ENCODE results near the gene ARHGEF40. TPM values are rescaled to one million over a fixed set of nuclear protein-coding genes. Genes with fewer than 3 reads are reported as not detected.

ARHGEF40 gene
- total and polyA plus RNA-seq, 7 donors, result 6.8 to 18.7 (median 10.1) TPM

DNA sequence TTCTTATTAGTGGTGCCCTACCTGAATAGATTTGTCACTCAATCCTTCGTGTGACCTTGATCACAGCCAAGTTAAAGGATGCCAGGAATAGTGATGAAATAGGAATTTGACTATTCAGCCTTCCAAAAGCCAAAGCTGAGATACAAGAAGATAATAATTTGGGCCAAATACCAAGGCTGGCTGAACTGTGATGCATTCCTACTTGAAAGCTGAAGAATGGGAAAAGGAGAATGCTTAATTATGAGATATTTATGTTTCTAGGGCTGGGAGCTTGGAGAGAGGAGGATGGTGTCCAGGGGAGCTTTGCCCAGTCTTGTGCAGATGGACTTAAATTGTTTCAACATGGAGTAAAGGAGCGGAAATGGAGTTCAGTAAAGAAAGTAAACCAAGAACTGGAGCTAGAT, 22.7 kb upstream of the ARHGEF40 start:
- DNase-seq (no peak), ATAC-seq (peak in 3 of 4 donors; percentile 37 to 59 (median 44))
- TF ChIP-seq CTCF (IDR thresholded peaks at IDR 0.05), result no peak
- intact Hi-C loops (cut with DNase I), result no loop called here
- H3K27ac ChIP-seq, result peak overlapping the region; percentile 70
- no peak overlapping the region for H3K4me3 ChIP-seq
- no peaks in the 10 kb centered on the region for H3K9me3 ChIP-seq
- peaks cover 42% of the 10 kb centered on the region for H3K4me1 ChIP-seq
- no peaks in the 10 kb centered on the region for H3K36me3 ChIP-seq (ENCODE audit: insufficient read depth in 1 of 2, low read depth in 1 of 2)
- WGBS, 3 donors, result 29 to 30% (median 29%) methylated on average over 2 of the region's 2 CpGs
- no peaks in the 10 kb centered on the region for H3K27me3 ChIP-seq (ENCODE audit: insufficient read depth in 3 of 3, low read length in 2 of 3)

DNA sequence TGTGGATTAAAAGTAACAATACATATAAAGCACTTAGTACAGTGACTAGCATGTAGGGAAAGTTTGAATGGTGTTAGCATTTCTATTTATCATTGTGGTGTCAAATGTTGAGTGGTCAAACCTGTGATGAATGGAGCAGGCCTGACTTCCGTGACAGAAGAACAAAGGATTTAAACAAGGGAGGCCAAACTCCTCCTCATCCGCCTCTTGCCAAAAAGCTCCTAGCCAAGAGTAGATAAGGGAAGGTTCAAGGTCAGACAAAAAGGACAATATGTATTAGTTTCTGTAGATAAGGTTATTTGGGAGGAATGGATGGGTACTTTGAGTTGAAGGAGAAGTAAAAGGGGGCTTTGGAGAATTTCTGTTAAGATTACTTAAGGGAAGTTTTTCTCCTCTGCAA, 21.5 kb upstream of the ARHGEF40 start:
- intact Hi-C loops (cut with DNase I), result no loop called here

DNA sequence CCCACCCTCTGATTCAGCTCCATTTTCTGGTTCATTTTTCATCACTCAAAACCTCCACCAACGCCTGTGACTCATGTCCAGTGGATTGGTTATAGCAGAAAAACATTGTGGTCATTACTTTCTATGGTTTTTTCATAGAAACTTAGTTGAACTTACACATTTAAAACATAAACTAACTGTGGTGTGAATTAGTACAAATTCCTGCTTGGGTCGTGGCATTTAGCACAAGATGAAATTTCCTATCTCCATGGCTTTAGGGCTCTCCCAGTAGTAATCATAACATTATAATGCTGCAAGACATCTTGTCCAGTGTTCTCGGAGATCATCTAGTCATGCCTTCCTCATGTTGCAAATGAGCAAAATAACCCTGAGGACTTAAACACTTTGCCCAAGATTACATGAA, 20.8 kb upstream of the ARHGEF40 start:
- ATAC-seq, result no peak
- WGBS, 3 donors, result 76 to 92% (median 82%) methylated on average over 3 of the region's 3 CpGs
- no peak for DNase-seq
- Histone ChIP-seq H3K36me3 (ENCODE audit: insufficient read depth in 1 of 2, low read depth in 1 of 2) (no peaks in the 10 kb centered on the region), H3K4me3 (no peak overlapping the region), H3K9me3 (no peaks in the 10 kb centered on the region), H3K4me1 (peaks cover 23% of the 10 kb centered on the region), H3K27ac (no peak overlapping the region), H3K27me3 (ENCODE audit: insufficient read depth in 3 of 3, low read length in 2 of 3) (no peaks in the 10 kb centered on the region)
- no peak for TF ChIP-seq CTCF (IDR thresholded peaks at IDR 0.05)
- intact Hi-C loops (cut with DNase I), result no loop called here

More for the DNA sequence above, 21.5 kb upstream of the ARHGEF40 start:
- Histone ChIP-seq H3K36me3 (ENCODE audit: insufficient read depth in 1 of 2, low read depth in 1 of 2) (no peaks in the 10 kb centered on the region), H3K4me1 (peaks cover 29% of the 10 kb centered on the region), H3K27ac (no peak overlapping the region), H3K9me3 (no peaks in the 10 kb centered on the region), H3K4me3 (no peak overlapping the region), H3K27me3 (ENCODE audit: insufficient read depth in 3 of 3, low read length in 2 of 3) (no peaks in the 10 kb centered on the region)
- no peak for TF ChIP-seq CTCF (IDR thresholded peaks at IDR 0.05)
- ATAC-seq, result no peak
- no peak for DNase-seq
- WGBS, 3 donors, result 59 to 77% (median 61%) methylated on average over 2 of the region's 2 CpGs

DNA sequence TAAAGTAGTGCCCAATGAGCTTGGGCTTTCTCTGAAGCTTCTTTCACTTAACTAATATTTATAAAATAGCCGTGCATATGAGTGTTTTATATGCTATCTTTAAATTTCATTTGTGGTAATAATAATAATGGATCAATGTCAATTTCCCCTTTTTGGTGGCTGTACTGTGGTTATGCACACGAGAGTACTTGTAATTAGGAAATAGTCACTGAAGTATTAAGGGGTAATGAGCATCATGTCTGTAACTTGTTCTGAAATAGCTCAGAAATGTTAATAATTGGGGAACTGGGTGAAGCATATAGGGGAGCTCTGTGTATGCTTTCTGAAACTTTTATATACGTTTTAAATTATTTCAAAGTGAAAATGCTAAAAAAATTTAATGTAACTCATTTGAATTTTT, 19.5 kb upstream of the ARHGEF40 start:
- Histone ChIP-seq H3K4me1 (peaks cover 20% of the 10 kb centered on the region), H3K4me3 (no peak overlapping the region), H3K27ac (no peak overlapping the region), H3K36me3 (ENCODE audit: insufficient read depth in 1 of 2, low read depth in 1 of 2) (no peaks in the 10 kb centered on the region), H3K9me3 (no peaks in the 10 kb centered on the region), H3K27me3 (ENCODE audit: insufficient read depth in 3 of 3, low read length in 2 of 3) (no peaks in the 10 kb centered on the region)
- ATAC-seq (no peak), DNase-seq (no peak)
- intact Hi-C loops (cut with DNase I), result loop anchor here in 1 of 2 donors (5.0 kb wide), 1 partner anchor 48 kb away; no protein-coding TSS in a partner anchor
- no peak for TF ChIP-seq CTCF (IDR thresholded peaks at IDR 0.05)
- WGBS, 3 donors, result 83 to 87% (median 86%) methylated on average over 3 of the region's 3 CpGs
